Left ventricle myocardium inferior (tissue), 1 donor: ENCODE data around the gene OASL. TPM values are rescaled to one million over a fixed set of nuclear protein-coding genes. Genes with fewer than 3 reads are reported as not detected.
"Not testable (repeated sequence)": the region's sequence is repeated elsewhere in the genome, so short reads cannot be mapped to it uniquely, and the experiment has no call there.

Experiments used
- DNase-seq: peaks from one replicate; pipeline ENCODE4 v3.0.0-alpha.2; 2020
- H3K27ac ChIP-seq: fragments of 200-600 bp; replicated peaks from 2 replicates; pipeline ENCODE4 v1.8.0; 2021
- H3K27me3 ChIP-seq: fragments of 200-600 bp; 2 replicates; pipeline ENCODE4 v1.8.0; 2021; ENCODE audit warnings: low read depth
- H3K36me3 ChIP-seq: fragments of 200-600 bp; 2 replicates; pipeline ENCODE4 v1.8.0; 2021
- H3K4me1 ChIP-seq: fragments of 200-600 bp; 2 replicates; pipeline ENCODE4 v1.8.0; 2021
- H3K4me3 ChIP-seq: fragments of 200-600 bp; 2 replicates; pipeline ENCODE4 v1.8.0; 2021; ENCODE audit warnings: mild to moderate bottlenecking, moderate library complexity
- H3K9me3 ChIP-seq: fragments of 200-600 bp; replicated peaks from 2 replicates; pipeline ENCODE4 v1.8.0; 2021
- intact Hi-C: fragments of 100-400 bp; cut with micrococcal nuclease; formaldehyde crosslinking; loops from one replicate; pipeline ENCODE4 v1.11.0; 2022
- total RNA-seq: library from RNA; stranded (reverse); fragmentation: NEBNext Ultra II Directional; extraction: Animal tissue kit (Norgen Biotek cat#: 25700); gene quantifications from one replicate; pipeline ENCODE4 v1.2.1, GENCODE V29; 2021
- TF ChIP-seq, protein P1 (sequence below): fragments of 200-600 bp; IDR thresholded peaks from 2 replicates; pipeline ENCODE4 v1.8.0; 2021; ENCODE audit warnings: antibody characterized with exemption, mild to moderate bottlenecking, borderline replicate concordance
- donor health status: DM: no; HTN: yes; CAD: no; lungs with severe emphysema.

Gene OASL
- total RNA-seq, 1 donor from 2014 or later = 0.25 TPM

DNA sequence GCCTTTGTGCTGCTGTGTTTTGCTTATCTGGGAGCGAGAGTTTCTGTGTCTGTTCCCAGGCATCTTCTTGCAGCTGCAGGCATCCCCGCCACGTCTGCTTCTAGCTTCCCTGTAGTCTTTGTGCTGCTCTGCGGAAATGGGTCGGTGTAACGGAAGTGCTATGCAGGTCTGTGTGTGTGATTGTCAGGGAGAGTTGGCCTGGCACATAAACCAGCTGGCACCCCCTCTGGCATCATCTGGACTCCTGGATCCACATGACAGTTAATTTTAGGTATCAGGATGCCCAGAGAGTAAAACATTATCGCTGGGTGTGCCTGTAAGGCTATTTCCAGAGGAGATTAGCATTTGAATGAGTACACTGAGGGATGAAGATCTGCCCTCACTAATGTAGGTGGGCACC lies 9.4 kb upstream of the OASL start:
- Histone ChIP-seq H3K4me1 (peaks cover 8% of the 10 kb centered on the region), H3K36me3 (no peaks in the 10 kb centered on the region), H3K27ac (no peak overlapping the region), H3K27me3 (peaks cover 8% of the 10 kb centered on the region), H3K9me3 (no peaks in the 10 kb centered on the region), H3K4me3 (no peak overlapping the region)
- TF ChIP-seq, protein P1, sequence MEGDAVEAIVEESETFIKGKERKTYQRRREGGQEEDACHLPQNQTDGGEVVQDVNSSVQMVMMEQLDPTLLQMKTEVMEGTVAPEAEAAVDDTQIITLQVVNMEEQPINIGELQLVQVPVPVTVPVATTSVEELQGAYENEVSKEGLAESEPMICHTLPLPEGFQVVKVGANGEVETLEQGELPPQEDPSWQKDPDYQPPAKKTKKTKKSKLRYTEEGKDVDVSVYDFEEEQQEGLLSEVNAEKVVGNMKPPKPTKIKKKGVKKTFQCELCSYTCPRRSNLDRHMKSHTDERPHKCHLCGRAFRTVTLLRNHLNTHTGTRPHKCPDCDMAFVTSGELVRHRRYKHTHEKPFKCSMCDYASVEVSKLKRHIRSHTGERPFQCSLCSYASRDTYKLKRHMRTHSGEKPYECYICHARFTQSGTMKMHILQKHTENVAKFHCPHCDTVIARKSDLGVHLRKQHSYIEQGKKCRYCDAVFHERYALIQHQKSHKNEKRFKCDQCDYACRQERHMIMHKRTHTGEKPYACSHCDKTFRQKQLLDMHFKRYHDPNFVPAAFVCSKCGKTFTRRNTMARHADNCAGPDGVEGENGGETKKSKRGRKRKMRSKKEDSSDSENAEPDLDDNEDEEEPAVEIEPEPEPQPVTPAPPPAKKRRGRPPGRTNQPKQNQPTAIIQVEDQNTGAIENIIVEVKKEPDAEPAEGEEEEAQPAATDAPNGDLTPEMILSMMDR = no peak
- intact Hi-C loops = no loop called here
- no peak for DNase-seq

DNA sequence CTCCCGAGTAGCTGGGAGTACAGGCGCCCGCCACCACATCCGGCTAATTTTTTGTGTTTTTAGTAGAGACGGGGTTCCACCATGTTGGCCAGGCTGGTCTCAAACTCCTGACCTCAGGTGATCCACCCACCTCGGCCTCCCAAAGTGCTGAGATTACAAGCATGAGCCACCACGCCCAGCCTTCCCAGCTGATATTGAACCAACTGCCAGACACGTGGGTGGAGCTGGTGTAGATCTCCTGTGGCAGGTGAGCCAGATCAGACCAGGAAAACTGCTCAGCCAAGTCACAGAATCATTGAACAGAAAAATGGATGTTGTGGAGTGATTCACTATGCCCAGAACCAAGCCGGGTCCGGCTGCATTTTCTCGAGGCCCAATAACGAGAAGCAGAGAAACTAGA lies 8.4 kb upstream of the OASL start:
- H3K27me3 ChIP-seq = peaks cover 16% of the 10 kb centered on the region
- intact Hi-C loops, H3K36me3 ChIP-seq, DNase-seq, H3K9me3 ChIP-seq, H3K4me3 ChIP-seq, H3K27ac ChIP-seq, H3K4me1 ChIP-seq: not testable (repeated sequence)

DNA sequence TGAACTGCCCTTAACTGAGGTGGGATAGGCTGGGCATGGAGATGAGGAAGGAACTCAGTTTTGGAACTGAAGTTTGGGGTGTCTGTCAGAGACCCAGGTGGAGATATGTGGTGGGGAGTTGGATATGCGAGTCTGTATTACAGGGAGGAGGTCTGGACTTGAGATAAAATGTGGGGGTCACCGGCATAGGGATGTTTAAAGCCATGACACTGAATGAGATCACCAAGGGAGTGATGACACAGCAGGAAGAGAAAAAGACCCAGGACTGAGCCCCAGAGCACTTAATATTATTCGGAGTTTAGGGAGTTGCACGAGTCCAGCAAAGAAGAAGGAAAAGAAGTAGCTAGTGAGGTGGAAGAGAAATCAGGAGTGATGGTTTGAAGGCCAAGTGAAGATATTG lies 4.0 kb upstream of the OASL start:
- TF ChIP-seq, protein P1 = no peak
- Histone ChIP-seq H3K36me3 (no peaks in the 10 kb centered on the region), H3K4me3 (no peak overlapping the region), H3K27me3 (peaks cover 19% of the 10 kb centered on the region), H3K9me3 (no peaks in the 10 kb centered on the region), H3K4me1 (peaks cover 10% of the 10 kb centered on the region), H3K27ac (no peak overlapping the region)
- intact Hi-C loops = no loop called here
- no peak for DNase-seq

DNA sequence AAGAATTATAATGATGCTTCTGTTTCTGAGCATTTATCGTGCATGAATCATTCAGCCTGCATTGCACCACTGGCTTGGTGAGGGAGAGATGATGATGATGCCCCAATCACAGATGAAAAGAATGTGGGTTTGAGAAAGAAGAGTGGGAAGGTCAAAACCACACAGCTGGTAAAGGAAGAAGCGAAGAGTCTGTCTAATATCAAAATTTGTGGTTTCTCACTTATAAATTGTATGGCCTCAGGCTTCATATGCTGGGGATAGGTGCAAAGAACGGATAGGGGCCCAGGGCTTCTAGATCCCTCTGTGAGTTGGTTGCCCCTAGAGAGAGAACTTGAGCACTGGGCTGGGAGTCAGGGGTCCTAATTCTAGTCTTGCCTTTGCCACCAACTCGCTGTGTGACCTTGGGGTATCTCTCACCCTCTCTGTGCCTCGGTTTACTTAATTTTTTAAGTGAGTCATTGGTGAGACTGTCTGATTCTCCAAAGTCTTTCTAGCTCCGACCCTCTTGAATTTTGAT lies 2.2 kb downstream of the OASL start:
- intact Hi-C loops = no loop called here
- Histone ChIP-seq H3K27ac (no peak overlapping the region), H3K27me3 (peaks cover 4% of the 10 kb centered on the region), H3K4me1 (peaks cover 10% of the 10 kb centered on the region), H3K36me3 (no peaks in the 10 kb centered on the region), H3K9me3 (no peaks in the 10 kb centered on the region), H3K4me3 (no peak overlapping the region)
- DNase-seq = no peak
- TF ChIP-seq, protein P1 = no peak

DNA sequence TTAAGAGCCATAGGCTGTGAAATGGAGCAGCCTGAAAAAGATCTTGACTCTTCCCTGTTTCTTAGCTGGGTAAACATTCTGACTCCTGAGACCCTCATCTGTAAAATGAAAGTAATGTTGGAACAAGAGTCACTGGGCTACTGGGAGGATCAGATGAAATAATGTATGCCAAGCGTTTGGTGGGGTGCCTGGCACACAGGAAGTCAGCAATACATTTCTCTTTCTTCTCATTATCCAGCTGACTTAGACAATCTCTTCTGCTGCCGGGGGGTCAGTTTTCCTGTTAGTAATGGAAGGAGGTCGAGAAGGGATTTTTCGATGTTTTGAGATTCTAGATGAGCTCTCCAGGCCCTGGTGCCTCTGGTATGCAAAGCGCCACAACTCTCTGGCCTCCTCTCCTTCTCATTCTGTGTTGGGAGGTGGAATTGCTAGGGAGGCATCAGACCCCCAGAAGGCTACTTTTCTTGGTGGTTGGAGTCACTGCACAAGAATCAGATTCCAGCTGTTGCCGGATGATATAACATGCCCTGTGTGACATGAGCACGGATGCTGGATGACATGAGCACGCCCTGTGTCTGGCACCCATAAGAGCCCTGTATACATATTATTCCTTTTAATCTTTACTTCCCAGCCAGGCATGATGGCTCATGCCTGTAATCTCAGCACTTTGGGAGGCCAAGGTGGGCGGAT lies 4.3 kb downstream of the OASL start:
- Histone ChIP-seq H3K9me3 (no peaks in the 10 kb centered on the region), H3K4me1 (peaks cover 10% of the 10 kb centered on the region), H3K27me3 (peaks cover 4% of the 10 kb centered on the region), H3K27ac (no peak overlapping the region), H3K36me3 (no peaks in the 10 kb centered on the region), H3K4me3 (no peak overlapping the region)
- DNase-seq = no peak
- TF ChIP-seq, protein P1 = no peak
- intact Hi-C loops = no loop called here

DNA sequence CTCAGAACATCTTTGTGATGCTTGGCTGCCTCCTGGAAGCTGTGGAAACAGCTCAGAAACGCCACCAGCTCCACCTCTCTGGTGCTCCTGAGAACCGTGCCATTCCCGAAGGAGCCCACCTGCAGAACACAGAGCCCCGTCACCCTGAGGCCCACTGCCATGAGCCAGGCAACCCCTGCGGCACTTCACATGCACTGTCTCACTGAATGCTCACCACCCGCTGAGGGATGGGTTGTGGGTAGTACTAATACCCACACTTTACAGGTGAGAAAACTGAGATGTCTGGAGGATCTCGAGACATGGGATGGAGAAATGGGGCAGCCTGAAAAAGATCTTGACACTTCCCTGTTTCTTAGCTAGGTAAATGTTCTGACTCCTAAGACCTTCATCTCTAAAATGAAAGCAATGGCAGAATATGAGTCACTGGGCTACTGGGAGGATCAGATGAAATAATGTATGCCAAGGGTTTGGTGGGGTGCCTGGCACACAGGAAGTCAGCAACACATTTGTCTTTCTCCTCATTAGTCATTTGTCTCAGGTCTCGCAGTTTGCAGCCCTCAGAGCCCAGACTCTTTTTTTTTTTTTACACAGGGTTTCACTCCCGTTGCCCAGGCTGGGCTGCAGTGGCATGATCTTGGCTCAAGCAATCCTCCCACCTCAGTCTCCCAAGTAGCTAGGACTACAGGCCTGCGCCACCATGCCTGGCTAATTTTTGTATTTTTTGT lies 5.3 kb downstream of the OASL start:
- DNase-seq = no peak
- no peaks in the 10 kb centered on the region for H3K36me3 ChIP-seq
- H3K27ac ChIP-seq = no peak overlapping the region
- H3K9me3 ChIP-seq = no peaks in the 10 kb centered on the region
- intact Hi-C loops = no loop called here
- TF ChIP-seq, protein P1 = no peak
- H3K4me3 ChIP-seq = no peak overlapping the region
- H3K4me1 ChIP-seq = peaks cover 6% of the 10 kb centered on the region
- peaks cover 4% of the 10 kb centered on the region for H3K27me3 ChIP-seq
